ENCODE measurements around the gene ADGRF1. TPM values are rescaled to one million over a fixed set of nuclear protein-coding genes. Genes with fewer than 3 reads are reported as not detected.

The ADGRF1 gene
- total RNA-seq, 2 experiments from 2014 or later, result not detected

GRCh38 chr6:47026679-47027078 is 15.5 kb downstream of the ADGRF1 start:
- no peak for ATAC-seq

DNA sequence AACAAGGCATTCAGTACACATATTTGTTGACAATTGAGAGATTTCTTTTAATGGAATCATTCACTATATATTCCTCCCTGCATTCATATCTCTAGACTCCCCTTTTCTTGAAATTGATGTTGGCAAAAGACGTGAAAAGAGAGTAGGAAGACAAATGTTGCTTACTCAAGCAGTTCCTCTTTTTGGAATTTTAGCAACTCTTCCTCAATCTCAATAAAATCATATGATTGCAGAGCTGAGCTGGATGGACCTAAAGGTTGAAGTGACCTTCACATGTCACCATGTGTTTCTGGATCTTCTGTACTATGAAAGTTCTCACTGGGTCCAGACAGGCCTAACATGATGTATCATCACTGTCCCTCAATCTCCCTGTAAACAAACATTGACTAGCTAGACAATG is 18.6 kb downstream of the ADGRF1 start:
- intact Hi-C loops (cut with micrococcal nuclease), result no loop called here
- CTCF ChIA-PET, result interaction anchor here (1.0 kb wide), 1 partner anchor 24 kb away, joined by 4 read pairs; no protein-coding TSS in a partner anchor
- DNase-seq, result no peak
- no peak overlapping the region for H3K4me3 Mint-ChIP-seq
- H3K9me3 Mint-ChIP-seq, result no peaks in the 10 kb centered on the region
- H3K36me3 Mint-ChIP-seq (ENCODE audit: low read depth), result no peaks in the 10 kb centered on the region
- no peak for ATAC-seq
- H3K27me3 Mint-ChIP-seq, result peaks cover 4% of the 10 kb centered on the region
- POLR2A ChIA-PET, result no interaction called here
- H3K27ac Mint-ChIP-seq, result no peak overlapping the region
- H3K4me1 Mint-ChIP-seq (ENCODE audit: low read depth), result no peaks in the 10 kb centered on the region
- TF ChIP-seq, protein P1, sequence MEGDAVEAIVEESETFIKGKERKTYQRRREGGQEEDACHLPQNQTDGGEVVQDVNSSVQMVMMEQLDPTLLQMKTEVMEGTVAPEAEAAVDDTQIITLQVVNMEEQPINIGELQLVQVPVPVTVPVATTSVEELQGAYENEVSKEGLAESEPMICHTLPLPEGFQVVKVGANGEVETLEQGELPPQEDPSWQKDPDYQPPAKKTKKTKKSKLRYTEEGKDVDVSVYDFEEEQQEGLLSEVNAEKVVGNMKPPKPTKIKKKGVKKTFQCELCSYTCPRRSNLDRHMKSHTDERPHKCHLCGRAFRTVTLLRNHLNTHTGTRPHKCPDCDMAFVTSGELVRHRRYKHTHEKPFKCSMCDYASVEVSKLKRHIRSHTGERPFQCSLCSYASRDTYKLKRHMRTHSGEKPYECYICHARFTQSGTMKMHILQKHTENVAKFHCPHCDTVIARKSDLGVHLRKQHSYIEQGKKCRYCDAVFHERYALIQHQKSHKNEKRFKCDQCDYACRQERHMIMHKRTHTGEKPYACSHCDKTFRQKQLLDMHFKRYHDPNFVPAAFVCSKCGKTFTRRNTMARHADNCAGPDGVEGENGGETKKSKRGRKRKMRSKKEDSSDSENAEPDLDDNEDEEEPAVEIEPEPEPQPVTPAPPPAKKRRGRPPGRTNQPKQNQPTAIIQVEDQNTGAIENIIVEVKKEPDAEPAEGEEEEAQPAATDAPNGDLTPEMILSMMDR (IDR thresholded peaks at IDR 0.05), result no peak

More at GRCh38 chr6:47026679-47027078, 15.5 kb downstream of the ADGRF1 start:
- DNase-seq, result no peak
- no peak overlapping the region for H3K4me3 Mint-ChIP-seq
- intact Hi-C loops (cut with micrococcal nuclease), result no loop called here
- POLR2A ChIA-PET, result no interaction called here
- TF ChIP-seq, protein P1 (IDR thresholded peaks at IDR 0.05), result no peak
- H3K27me3 Mint-ChIP-seq, result peaks cover 4% of the 10 kb centered on the region
- no peak overlapping the region for H3K27ac Mint-ChIP-seq
- CTCF ChIA-PET, result no interaction called here
- H3K9me3 Mint-ChIP-seq, result no peaks in the 10 kb centered on the region
- no peaks in the 10 kb centered on the region for H3K4me1 Mint-ChIP-seq (ENCODE audit: low read depth)
- H3K36me3 Mint-ChIP-seq (ENCODE audit: low read depth), result no peaks in the 10 kb centered on the region

DNA sequence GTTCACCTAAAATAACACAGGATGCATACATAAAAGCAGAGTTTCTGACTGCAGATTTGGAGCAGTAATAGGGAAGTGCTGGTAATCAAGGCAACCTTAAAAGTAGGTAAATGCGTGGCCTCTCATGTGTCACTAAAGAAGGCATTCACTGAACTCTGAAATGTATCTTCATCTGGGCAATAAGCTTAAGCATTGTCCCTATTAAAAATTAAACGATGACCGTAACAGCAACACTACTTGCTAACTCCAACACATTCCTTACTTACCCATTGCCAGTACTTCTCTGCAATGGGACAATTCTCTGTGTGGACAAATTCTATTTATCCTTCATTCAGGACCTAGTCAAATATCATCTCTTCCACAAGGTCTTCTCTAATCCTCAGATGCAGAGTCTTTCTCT is 19.9 kb downstream of the ADGRF1 start:
- ATAC-seq (no peak), DNase-seq (no peak)
- Mint-ChIP-seq H3K27ac (no peak overlapping the region), H3K4me3 (no peak overlapping the region), H3K36me3 (ENCODE audit: low read depth) (no peaks in the 10 kb centered on the region), H3K9me3 (no peaks in the 10 kb centered on the region), H3K27me3 (peaks cover 4% of the 10 kb centered on the region), H3K4me1 (ENCODE audit: low read depth) (no peaks in the 10 kb centered on the region)
- CTCF ChIA-PET, result no interaction called here
- POLR2A ChIA-PET, result no interaction called here
- TF ChIP-seq, protein P1 (IDR thresholded peaks at IDR 0.05), result no peak
- intact Hi-C loops (cut with micrococcal nuclease), result no loop called here

GRCh38 chr6:47019941-47020340 is 22.2 kb downstream of the ADGRF1 start:
- Mint-ChIP-seq H3K4me3 (no peak overlapping the region), H3K9me3 (no peaks in the 10 kb centered on the region), H3K27ac (no peak overlapping the region), H3K27me3 (peaks cover 8% of the 10 kb centered on the region), H3K4me1 (ENCODE audit: low read depth) (no peaks in the 10 kb centered on the region), H3K36me3 (ENCODE audit: low read depth) (no peaks in the 10 kb centered on the region)
- CTCF ChIA-PET, result no interaction called here
- POLR2A ChIA-PET, result no interaction called here
- DNase-seq, result no peak
- TF ChIP-seq, protein P1 (IDR thresholded peaks at IDR 0.05), result no peak
- ATAC-seq, result no peak
- intact Hi-C loops (cut with micrococcal nuclease), result no loop called here

- Mint-ChIP-seq H3K27me3 (peaks cover 4% of the 10 kb centered on the region), H3K4me1 (ENCODE audit: low read depth) (no peaks in the 10 kb centered on the region), H3K36me3 (ENCODE audit: low read depth) (no peaks in the 10 kb centered on the region), H3K4me3 (no peak overlapping the region), H3K9me3 (no peaks in the 10 kb centered on the region), H3K27ac (no peak overlapping the region)
- TF ChIP-seq, protein P1 (IDR thresholded peaks at IDR 0.05), result no peak
- ChIA-PET POLR2A (no interaction called here), CTCF (interaction anchor here (1.4 kb wide), 1 partner anchor 17 kb away, joined by 5 read pairs; no protein-coding TSS in a partner anchor)
- intact Hi-C loops (cut with micrococcal nuclease), result no loop called here
- DNase-seq (no peak), ATAC-seq (no peak)
Measured at GRCh38 chr6:47016909-47017308, 25.2 kb downstream of the ADGRF1 start.
